GM12892 (cell line): ENCODE data around the gene NES.

ENCODE experiments used
- POLR2A ChIP-seq: IDR thresholded peaks from 2 replicates; pipeline ENCODE4 v1.6.1; 2011; ENCODE audit warnings: low read depth, low read length, control low read depth
- POLR2AphosphoS5 ChIP-seq: IDR thresholded peaks from 2 replicates; pipeline ENCODE4 v1.6.1; 2011; ENCODE audit warnings: low read depth, low read length, control low read depth

GRCh38 chr1:156714830-156715229, 37.6 kb upstream of the NES start:
- no peak for TF ChIP-seq POLR2AphosphoS5
- TF ChIP-seq POLR2A, result no peak
